ENCODE measurements around the gene FREM2.

The FREM2 gene

GRCh38 chr13:38766799-38767198 is 79.9 kb downstream of the FREM2 start:
- no peak for DNase-seq

- DNase-seq = no peak
Observed at GRCh38 chr13:38767506-38768265, 80.8 kb downstream of the FREM2 start.

- no peak for DNase-seq
Observed at GRCh38 chr13:38769526-38769925, 82.6 kb downstream of the FREM2 start.

- DNase-seq = no peak
Observed at GRCh38 chr13:38775085-38775484, 88.2 kb downstream of the FREM2 start.

- no peak for DNase-seq
Observed at GRCh38 chr13:38777347-38778119, 90.7 kb downstream of the FREM2 start.

GRCh38 chr13:38781539-38781938 is 94.7 kb downstream of the FREM2 start:
- no peak for DNase-seq

- no peak for DNase-seq
Observed at GRCh38 chr13:38784036-38784880, 97.4 kb downstream of the FREM2 start.

- DNase-seq = no peak
Observed at GRCh38 chr13:38785042-38785441, 98.2 kb downstream of the FREM2 start.

GRCh38 chr13:38785490-38785889 is 98.6 kb downstream of the FREM2 start:
- peak; percentile 13 for DNase-seq

GRCh38 chr13:38787550-38787949 is 100.7 kb downstream of the FREM2 start:
- no peak for DNase-seq

GRCh38 chr13:38796890-38797289 is 110.0 kb downstream of the FREM2 start:
- no peak for DNase-seq

- no peak for DNase-seq
Observed at GRCh38 chr13:38803531-38803930, 116.7 kb downstream of the FREM2 start.

- no peak for DNase-seq
Observed at GRCh38 chr13:38804061-38804460, 117.2 kb downstream of the FREM2 start.

- DNase-seq = no peak
Observed at GRCh38 chr13:38804536-38804935, 117.7 kb downstream of the FREM2 start.

GRCh38 chr13:38814331-38814730 is 127.5 kb downstream of the FREM2 start:
- DNase-seq = no peak

GRCh38 chr13:38819053-38819452 is 132.2 kb downstream of the FREM2 start:
- no peak for DNase-seq

GRCh38 chr13:38819596-38819995 is 132.7 kb downstream of the FREM2 start:
- DNase-seq = no peak

- no peak for DNase-seq
Observed at GRCh38 chr13:38821770-38822551, 135.1 kb downstream of the FREM2 start.

- DNase-seq = peak; percentile 35
Observed at GRCh38 chr13:38824342-38824741, 137.5 kb downstream of the FREM2 start.

GRCh38 chr13:38826182-38826813 is 139.4 kb downstream of the FREM2 start:
- no peak for DNase-seq

- no peak for DNase-seq
Observed at GRCh38 chr13:38830442-38831045, 143.7 kb downstream of the FREM2 start.

GRCh38 chr13:38844581-38844980 is 157.7 kb downstream of the FREM2 start:
- DNase-seq = no peak
